ENCODE results near the gene CLDN20. TPM values are rescaled to one million over a fixed set of nuclear protein-coding genes. Genes with fewer than 3 reads are reported as not detected.

Gene CLDN20
- total and polyA plus RNA-seq, 2 donors (not counting 3 experiments of a cell fraction or from before 2014, with no cell fraction given), result not detected

DNA sequence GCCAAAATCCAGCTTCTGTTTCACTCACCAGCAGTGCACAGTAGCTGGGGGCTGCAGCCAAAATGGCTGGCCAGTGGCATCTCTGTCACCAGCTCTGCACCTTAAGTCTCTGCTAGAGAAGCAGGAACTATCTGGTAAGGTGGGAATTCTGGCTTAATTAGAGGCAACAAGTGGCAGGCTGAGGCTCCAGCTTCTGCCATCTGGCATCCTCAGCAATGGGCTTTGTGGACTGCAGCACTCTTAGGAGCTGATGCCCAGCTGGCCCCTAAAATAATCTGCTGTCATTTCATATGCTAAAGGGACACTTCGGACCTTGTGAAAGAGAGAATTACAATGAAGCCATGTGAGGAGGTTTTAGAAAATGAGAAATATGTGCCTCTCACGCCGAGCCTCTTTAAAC lies 4.6 kb upstream of the CLDN20 start:
- Histone ChIP-seq H3K36me3 (ENCODE audit: control insufficient read depth in 2 of 2, extremely low read depth in 1 of 2, insufficient read depth in 2 of 2, low read length in 2 of 2) (peaks cover 14 to 35% of the 10 kb centered on the region in 2 experiments), H3K9ac (replicated peaks; ENCODE audit: extremely low read depth, insufficient read depth, low read length) (no peak overlapping the region), H4K20me1 (replicated peaks; ENCODE audit: control insufficient read depth, extremely low read depth, insufficient read depth, low read length) (no peaks in the 10 kb centered on the region), H3K4me2 (ENCODE audit: insufficient read depth, low read length) (no peak overlapping the region), H2AFZ (ENCODE audit: low read depth, low read length) (no peak overlapping the region), H3K27me3 (ENCODE audit: control insufficient read depth in 2 of 2, insufficient read depth in 2 of 2, low read length in 2 of 2) (no peaks in the 10 kb centered on the region), H3K9me3 (replicated peaks; ENCODE audit: control insufficient read depth, insufficient read depth, low read length) (no peaks in the 10 kb centered on the region), H3K79me2 (ENCODE audit: control insufficient read depth, insufficient read depth, low read length) (peaks cover 5% of the 10 kb centered on the region), H3K4me1 (ENCODE audit: control insufficient read depth, extremely low read depth, insufficient read depth, low read length) (no peaks in the 10 kb centered on the region), H3K27ac (ENCODE audit: insufficient read depth, low read depth, low read length) (no peak overlapping the region), H3K9me1 (replicated peaks; ENCODE audit: control insufficient read depth, extremely low read depth, insufficient read depth, low read length) (no peaks in the 10 kb centered on the region), H3K4me3 (replicated peaks in 1 of 3; ENCODE audit: insufficient read depth in 1 of 3, low read depth in 1 of 3, low read length in 3 of 3) (no peak overlapping the region)
- FAIRE-seq, result no peak
- DNase-seq (ENCODE audit: low read depth, low spot score), result no peak
- dilution Hi-C loops (cut with MboI; ENCODE audit: extremely low pct_ligation_motif_present, low sequenced_read_pairs), result no loop called here
- TF ChIP-seq GATA2 (IDR thresholded peaks at IDR 0.05; ENCODE audit: insufficient read depth, insufficient read length, low read depth, low read length) (no peak), EZH2 (IDR thresholded peaks at IDR 0.05; ENCODE audit: borderline replicate concordance, low read depth, low read length, severe bottlenecking) (no peak), JUN (IDR thresholded peaks at IDR 0.05; ENCODE audit: borderline replicate concordance, insufficient read depth, insufficient read length, low read depth) (no peak), POLR2AphosphoS5 (IDR thresholded peaks at IDR 0.05; ENCODE audit: insufficient read depth, low read depth, low read length) (no peak), POLR2A (IDR thresholded peaks at IDR 0.05; ENCODE audit: low read depth, low read length) (no peak), FOS (IDR thresholded peaks at IDR 0.05; ENCODE audit: borderline replicate concordance, insufficient read depth, low read length) (no peak), MYC (IDR thresholded peaks at IDR 0.05; ENCODE audit: low read depth, low read length) (no peak)
- TF ChIP-seq, protein P1, sequence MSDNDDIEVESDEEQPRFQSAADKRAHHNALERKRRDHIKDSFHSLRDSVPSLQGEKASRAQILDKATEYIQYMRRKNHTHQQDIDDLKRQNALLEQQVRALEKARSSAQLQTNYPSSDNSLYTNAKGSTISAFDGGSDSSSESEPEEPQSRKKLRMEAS (IDR thresholded peaks at IDR 0.05; ENCODE audit: insufficient read depth, insufficient read length), result no peak
- TF ChIP-seq, protein P2, sequence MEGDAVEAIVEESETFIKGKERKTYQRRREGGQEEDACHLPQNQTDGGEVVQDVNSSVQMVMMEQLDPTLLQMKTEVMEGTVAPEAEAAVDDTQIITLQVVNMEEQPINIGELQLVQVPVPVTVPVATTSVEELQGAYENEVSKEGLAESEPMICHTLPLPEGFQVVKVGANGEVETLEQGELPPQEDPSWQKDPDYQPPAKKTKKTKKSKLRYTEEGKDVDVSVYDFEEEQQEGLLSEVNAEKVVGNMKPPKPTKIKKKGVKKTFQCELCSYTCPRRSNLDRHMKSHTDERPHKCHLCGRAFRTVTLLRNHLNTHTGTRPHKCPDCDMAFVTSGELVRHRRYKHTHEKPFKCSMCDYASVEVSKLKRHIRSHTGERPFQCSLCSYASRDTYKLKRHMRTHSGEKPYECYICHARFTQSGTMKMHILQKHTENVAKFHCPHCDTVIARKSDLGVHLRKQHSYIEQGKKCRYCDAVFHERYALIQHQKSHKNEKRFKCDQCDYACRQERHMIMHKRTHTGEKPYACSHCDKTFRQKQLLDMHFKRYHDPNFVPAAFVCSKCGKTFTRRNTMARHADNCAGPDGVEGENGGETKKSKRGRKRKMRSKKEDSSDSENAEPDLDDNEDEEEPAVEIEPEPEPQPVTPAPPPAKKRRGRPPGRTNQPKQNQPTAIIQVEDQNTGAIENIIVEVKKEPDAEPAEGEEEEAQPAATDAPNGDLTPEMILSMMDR (IDR thresholded peaks at IDR 0.05; ENCODE audit: extremely low read depth in 1 of 2, insufficient read depth in 1 of 2, low read depth in 1 of 2, low read length in 2 of 2), result no peak
- ChIA-PET CTCF (interaction anchor here (1.5 to 2.1 kb wide), 3 partner anchors 11 to 391 kb away, joined by 6 to 7 read pairs (median 6); no protein-coding TSS in a partner anchor), POLR2A (no interaction called here)
- no TSS peak for BruUV-seq (replicated peaks)
- intact Hi-C loops (cut with micrococcal nuclease), result no loop called here

All from endothelial cell of umbilical vein (primary cell).